ENCODE data around the gene TMEM167A. TPM values are rescaled to one million over a fixed set of nuclear protein-coding genes. Genes with fewer than 3 reads are reported as not detected.

The TMEM167A gene
- total RNA-seq, 2 donors from 2014 or later = 30.8 to 44.9 TPM

- no peaks in the 10 kb centered on the region for H3K27me3 ChIP-seq (replicated peaks; ENCODE audit: insufficient read depth)
- TF ChIP-seq POLR2AphosphoS5 (IDR thresholded peaks at IDR 0.05) = no peak
- no peak for TF ChIP-seq POLR2A (IDR thresholded peaks at IDR 0.05)
- TF ChIP-seq CTCF (IDR thresholded peaks at IDR 0.05) = no peak
- no peaks in the 10 kb centered on the region for H3K36me3 ChIP-seq
- H3K9me3 ChIP-seq = no peaks in the 10 kb centered on the region
- intact Hi-C loops (cut with DNase I) = no loop called here
- H3K4me1 ChIP-seq (replicated peaks) = no peaks in the 10 kb centered on the region
- no peak for DNase-seq (ENCODE audit: low spot score)
- no peak overlapping the region for H3K27ac ChIP-seq
- no peak overlapping the region for H3K4me3 ChIP-seq
These were observed 5.6 kb upstream of the TMEM167A start for GRCh38 chr5:83082750-83083149.

- H3K4me3 ChIP-seq = peak overlapping the region; percentile 55 to 73
- 3% methylated on average over 14 of the region's 14 CpGs for WGBS
- H3K4me1 ChIP-seq (replicated peaks) = no peaks in the 10 kb centered on the region
- no peaks in the 10 kb centered on the region for H3K36me3 ChIP-seq
- H3K9me3 ChIP-seq = no peaks in the 10 kb centered on the region
- DNase-seq (ENCODE audit: low spot score) = no peak
- TF ChIP-seq POLR2A (IDR thresholded peaks at IDR 0.05) = no peak
- no peak for TF ChIP-seq POLR2AphosphoS5 (IDR thresholded peaks at IDR 0.05)
- TF ChIP-seq CTCF (IDR thresholded peaks at IDR 0.05) = no peak
- H3K27me3 ChIP-seq (replicated peaks; ENCODE audit: insufficient read depth) = no peaks in the 10 kb centered on the region
- H3K27ac ChIP-seq = peak overlapping the region; percentile 40 to 61
- intact Hi-C loops (cut with DNase I) = no loop called here
These were observed 568 bp upstream of the TMEM167A start for GRCh38 chr5:83077662-83078261.

- Histone ChIP-seq H3K36me3 (no peaks in the 10 kb centered on the region), H3K27me3 (replicated peaks; ENCODE audit: insufficient read depth) (no peaks in the 10 kb centered on the region), H3K4me1 (replicated peaks) (no peaks in the 10 kb centered on the region), H3K9me3 (no peaks in the 10 kb centered on the region), H3K27ac (no peak overlapping the region), H3K4me3 (no peak overlapping the region)
- no peak for TF ChIP-seq POLR2AphosphoS5 (IDR thresholded peaks at IDR 0.05)
- no peak for TF ChIP-seq CTCF (IDR thresholded peaks at IDR 0.05)
- TF ChIP-seq POLR2A (IDR thresholded peaks at IDR 0.05) = no peak
- intact Hi-C loops (cut with DNase I) = no loop called here
- WGBS = 65% methylated on average over 6 of the region's 6 CpGs
- DNase-seq (ENCODE audit: low spot score) = no peak
These were observed 4.2 kb downstream of the TMEM167A start for GRCh38 chr5:83072966-83073365.

GRCh38 chr5:83071286-83072051 lies 5.7 kb downstream of the TMEM167A start:
- Histone ChIP-seq H3K36me3 (no peaks in the 10 kb centered on the region), H3K4me3 (no peak overlapping the region), H3K27ac (no peak overlapping the region), H3K9me3 (no peaks in the 10 kb centered on the region), H3K27me3 (replicated peaks; ENCODE audit: insufficient read depth) (no peaks in the 10 kb centered on the region), H3K4me1 (replicated peaks) (no peaks in the 10 kb centered on the region)
- 89% methylated on average over 2 of the region's 2 CpGs for WGBS
- no peak for DNase-seq (ENCODE audit: low spot score)
- TF ChIP-seq CTCF (IDR thresholded peaks at IDR 0.05) (no peak), POLR2A (IDR thresholded peaks at IDR 0.05) (no peak), POLR2AphosphoS5 (IDR thresholded peaks at IDR 0.05) (no peak)
- intact Hi-C loops (cut with DNase I) = no loop called here
